Measurements from ENCODE around the gene CHMP4B.

- TF ChIP-seq JUND (IDR thresholded peaks at IDR 0.05): no peak
- TF ChIP-seq CTCF (IDR thresholded peaks at IDR 0.05; ENCODE audit: low read depth, low read length, missing input control): no peak
- no peak for TF ChIP-seq SP1 (IDR thresholded peaks at IDR 0.05)
- no peak for TF ChIP-seq RXRA (IDR thresholded peaks at IDR 0.05)
- TF ChIP-seq MAX (IDR thresholded peaks at IDR 0.05): no peak
- no peak for TF ChIP-seq ATF3 (IDR thresholded peaks at IDR 0.05)
- TF ChIP-seq TAF1 (conservative IDR thresholded peaks at IDR 0.05): no peak
- TF ChIP-seq YY1 (IDR thresholded peaks at IDR 0.05): no peak
- no peak for TF ChIP-seq FOXA1 (IDR thresholded peaks at IDR 0.05)
- TF ChIP-seq NR2F2 (IDR thresholded peaks at IDR 0.05): no peak
- TF ChIP-seq REST (IDR thresholded peaks at IDR 0.05): no peak
- no peak for TF ChIP-seq GABPA (IDR thresholded peaks at IDR 0.05 in 1 of 2, conservative IDR thresholded peaks at IDR 0.05 in 1 of 2)
- TF ChIP-seq ZBTB33 (IDR thresholded peaks at IDR 0.05): no peak
Measured at GRCh38 chr20:33890557-33890956, 79.4 kb downstream of the CHMP4B start.

Measured in liver (tissue), 3 donors.